Measurements from ENCODE around the gene AGT. TPM values are rescaled to one million over a fixed set of nuclear protein-coding genes. Genes with fewer than 3 reads are reported as not detected.

The AGT gene
- polyA plus RNA-seq, 1 donor (not counting 4 experiments of a cell fraction or from before 2014, with no cell fraction given), result not detected

GRCh38 chr1:230758709-230759368 lies 44.9 kb upstream of the AGT start:
- Histone ChIP-seq H3K9me3 (ENCODE audit: control insufficient read depth, low read depth, low read length) (no peaks in the 10 kb centered on the region), H2AFZ (ENCODE audit: control insufficient read depth, low read length) (no peak overlapping the region), H3K4me2 (ENCODE audit: control insufficient read depth, extremely low read depth, insufficient read depth, low read depth, low read length) (no peak overlapping the region), H3K4me3 (ENCODE audit: control insufficient read depth in 2 of 3, extremely low read depth in 1 of 3, insufficient read depth in 2 of 3, low read depth in 1 of 3, low read length in 3 of 3) (no peak overlapping the region), H3K36me3 (ENCODE audit: control insufficient read depth in 2 of 2, extremely low read depth in 1 of 2, insufficient read depth in 2 of 2, low read length in 2 of 2) (no peaks in the 10 kb centered on the region), H3K27ac (ENCODE audit: control insufficient read depth, insufficient read depth, low read length) (no peak overlapping the region), H3K27me3 (ENCODE audit: control insufficient read depth, extremely low read depth, insufficient read depth, low read length) (no peaks in the 10 kb centered on the region), H4K20me1 (ENCODE audit: control insufficient read depth, extremely low read depth, insufficient read depth, low read length) (no peaks in the 10 kb centered on the region), H3K9me1 (ENCODE audit: control insufficient read depth, extremely low read depth, insufficient read depth, low read length) (no peaks in the 10 kb centered on the region), H3K79me2 (ENCODE audit: control insufficient read depth, insufficient read depth, low read length) (no peaks in the 10 kb centered on the region), H3K9ac (ENCODE audit: control insufficient read depth, extremely low read depth, insufficient read depth, low read length) (no peak overlapping the region), H3K4me1 (ENCODE audit: control insufficient read depth, extremely low read depth, insufficient read depth, low read length) (no peaks in the 10 kb centered on the region)
- DNase-seq (ENCODE audit: low read depth, low spot score), result no peak
- dilution Hi-C loops (cut with MboI; ENCODE audit: extremely low pct_ligation_motif_present, low sequenced_read_pairs), result no loop called here
- FAIRE-seq, result no peak
- TF ChIP-seq, protein P1, sequence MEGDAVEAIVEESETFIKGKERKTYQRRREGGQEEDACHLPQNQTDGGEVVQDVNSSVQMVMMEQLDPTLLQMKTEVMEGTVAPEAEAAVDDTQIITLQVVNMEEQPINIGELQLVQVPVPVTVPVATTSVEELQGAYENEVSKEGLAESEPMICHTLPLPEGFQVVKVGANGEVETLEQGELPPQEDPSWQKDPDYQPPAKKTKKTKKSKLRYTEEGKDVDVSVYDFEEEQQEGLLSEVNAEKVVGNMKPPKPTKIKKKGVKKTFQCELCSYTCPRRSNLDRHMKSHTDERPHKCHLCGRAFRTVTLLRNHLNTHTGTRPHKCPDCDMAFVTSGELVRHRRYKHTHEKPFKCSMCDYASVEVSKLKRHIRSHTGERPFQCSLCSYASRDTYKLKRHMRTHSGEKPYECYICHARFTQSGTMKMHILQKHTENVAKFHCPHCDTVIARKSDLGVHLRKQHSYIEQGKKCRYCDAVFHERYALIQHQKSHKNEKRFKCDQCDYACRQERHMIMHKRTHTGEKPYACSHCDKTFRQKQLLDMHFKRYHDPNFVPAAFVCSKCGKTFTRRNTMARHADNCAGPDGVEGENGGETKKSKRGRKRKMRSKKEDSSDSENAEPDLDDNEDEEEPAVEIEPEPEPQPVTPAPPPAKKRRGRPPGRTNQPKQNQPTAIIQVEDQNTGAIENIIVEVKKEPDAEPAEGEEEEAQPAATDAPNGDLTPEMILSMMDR (optimal IDR thresholded peaks at IDR 0.05 in 1 of 3, IDR thresholded peaks at IDR 0.05 in 1 of 3, conservative IDR thresholded peaks at IDR 0.05 in 1 of 3; ENCODE audit: extremely low read depth in 1 of 3, insufficient read depth in 2 of 3, low read length in 3 of 3), result no peak
- TF ChIP-seq EZH2 (IDR thresholded peaks at IDR 0.05; ENCODE audit: low read length), result no peak

DNA sequence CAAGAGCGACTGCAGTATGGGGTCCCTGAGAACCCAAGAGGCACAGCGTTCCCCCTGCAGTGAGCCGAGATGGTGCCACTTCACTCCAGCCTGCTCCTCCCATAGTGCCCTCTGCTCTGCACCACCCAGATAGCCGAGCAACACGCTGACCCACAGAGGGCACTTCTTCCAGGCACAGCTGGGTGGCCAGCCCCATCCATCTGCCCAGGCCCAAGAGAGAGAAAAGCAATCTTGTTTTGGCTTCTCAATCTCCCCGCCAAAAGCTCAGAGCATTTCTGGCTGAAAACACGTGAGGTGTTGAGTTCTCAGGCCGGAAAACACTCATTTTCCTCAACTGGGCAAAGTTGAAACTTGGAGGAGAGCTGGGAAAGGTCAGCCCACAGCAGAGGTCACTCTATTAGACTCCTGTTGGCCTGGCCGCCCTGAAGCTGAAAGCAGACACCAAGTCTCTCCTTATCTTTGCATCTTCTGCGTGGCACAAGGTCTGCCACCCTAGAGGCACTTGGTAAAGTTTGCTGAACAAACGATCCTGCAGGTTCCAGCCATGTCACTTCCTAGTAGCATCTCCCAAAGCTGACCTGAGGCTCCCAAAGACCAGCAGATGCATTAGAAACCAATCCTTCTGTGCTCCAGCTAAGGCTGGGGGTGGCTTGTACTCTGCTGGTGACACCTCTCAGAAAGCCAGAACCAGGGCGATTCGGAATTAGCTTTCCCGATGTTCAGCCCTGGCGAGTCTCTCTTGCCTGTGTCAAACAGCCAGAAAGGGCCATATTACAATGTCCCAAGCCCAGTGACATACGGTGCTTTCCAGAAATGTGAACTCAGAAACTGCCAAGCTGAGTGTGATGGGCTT lies 44.2 kb upstream of the AGT start:
- dilution Hi-C loops (cut with MboI; ENCODE audit: extremely low pct_ligation_motif_present, low sequenced_read_pairs), result no loop called here
- FAIRE-seq, result no peak

More for the DNA sequence above, 44.2 kb upstream of the AGT start:
- H3K9me3 ChIP-seq (ENCODE audit: control insufficient read depth, low read depth, low read length), result no peaks in the 10 kb centered on the region
- H2AFZ ChIP-seq (ENCODE audit: control insufficient read depth, low read length), result no peak overlapping the region
- no peak for DNase-seq (ENCODE audit: low read depth, low spot score)
- H3K36me3 ChIP-seq (ENCODE audit: control insufficient read depth in 2 of 2, extremely low read depth in 1 of 2, insufficient read depth in 2 of 2, low read length in 2 of 2), result no peaks in the 10 kb centered on the region
- no peak overlapping the region for H3K9ac ChIP-seq (ENCODE audit: control insufficient read depth, extremely low read depth, insufficient read depth, low read length)
- no peak overlapping the region for H3K4me3 ChIP-seq (ENCODE audit: control insufficient read depth in 2 of 3, extremely low read depth in 1 of 3, insufficient read depth in 2 of 3, low read depth in 1 of 3, low read length in 3 of 3)
- H3K4me2 ChIP-seq (ENCODE audit: control insufficient read depth, extremely low read depth, insufficient read depth, low read depth, low read length), result no peak overlapping the region
- H3K9me1 ChIP-seq (ENCODE audit: control insufficient read depth, extremely low read depth, insufficient read depth, low read length), result no peaks in the 10 kb centered on the region
- TF ChIP-seq EZH2 (IDR thresholded peaks at IDR 0.05; ENCODE audit: low read length), result no peak
- TF ChIP-seq, protein P1 (optimal IDR thresholded peaks at IDR 0.05 in 1 of 3, IDR thresholded peaks at IDR 0.05 in 1 of 3, conservative IDR thresholded peaks at IDR 0.05 in 1 of 3; ENCODE audit: extremely low read depth in 1 of 3, insufficient read depth in 2 of 3, low read length in 3 of 3), result no peak
- H3K27ac ChIP-seq (ENCODE audit: control insufficient read depth, insufficient read depth, low read length), result no peak overlapping the region
- H3K79me2 ChIP-seq (ENCODE audit: control insufficient read depth, insufficient read depth, low read length), result no peaks in the 10 kb centered on the region
- H3K27me3 ChIP-seq (ENCODE audit: control insufficient read depth, extremely low read depth, insufficient read depth, low read length), result no peaks in the 10 kb centered on the region
- H3K4me1 ChIP-seq (ENCODE audit: control insufficient read depth, extremely low read depth, insufficient read depth, low read length), result no peaks in the 10 kb centered on the region
- no peaks in the 10 kb centered on the region for H4K20me1 ChIP-seq (ENCODE audit: control insufficient read depth, extremely low read depth, insufficient read depth, low read length)
